ENCODE data around the gene ATXN2L.

ATXN2L gene

DNA sequence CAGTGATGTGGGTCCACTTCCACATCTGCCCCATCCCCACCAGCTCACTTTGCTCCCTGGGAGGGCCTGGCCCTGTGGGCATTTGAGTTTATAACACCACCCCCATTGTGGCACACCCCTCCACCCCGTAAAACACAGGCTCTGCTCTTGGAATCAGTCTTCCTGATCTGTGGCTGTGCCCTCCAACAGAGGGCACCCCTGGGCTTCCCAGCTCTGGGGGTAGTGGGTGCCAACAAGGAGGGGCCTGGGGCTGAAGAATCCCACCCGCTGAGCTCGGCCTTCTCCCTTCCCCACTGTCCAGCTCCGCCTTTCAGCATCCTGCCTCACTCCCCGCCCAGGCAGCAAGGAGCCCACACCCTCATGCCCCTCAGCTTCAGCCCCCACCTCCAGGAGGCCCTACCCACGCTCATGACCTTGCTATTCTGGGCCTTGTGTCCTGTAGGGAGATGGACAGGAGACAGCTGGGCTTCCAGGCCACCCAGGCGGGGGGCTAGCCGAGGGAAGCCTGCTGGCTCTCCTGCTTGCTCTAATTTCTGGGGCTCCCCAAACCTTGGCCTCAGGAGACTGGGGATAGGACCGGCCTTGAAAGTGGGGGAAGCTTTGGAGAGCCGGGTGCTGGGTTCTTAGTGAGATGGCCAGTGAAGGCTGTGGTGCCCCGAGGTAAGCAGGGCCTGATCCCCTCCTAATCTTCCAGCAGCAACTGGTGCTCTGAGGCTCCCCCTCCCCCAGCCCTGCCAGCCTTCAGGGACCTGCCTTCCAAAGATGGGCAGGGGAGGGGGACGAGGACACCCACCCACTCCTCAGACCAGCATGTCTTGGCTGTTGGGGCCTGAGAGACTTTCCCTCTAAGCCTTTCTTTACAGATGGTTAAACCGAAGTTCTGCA, 52.6 kb downstream of the ATXN2L start:
- DNase-seq (ENCODE audit: low read depth), result no peak
- H3K4me3 ChIP-seq (ENCODE audit: low read length), result no peak overlapping the region
- TF ChIP-seq, protein P1, sequence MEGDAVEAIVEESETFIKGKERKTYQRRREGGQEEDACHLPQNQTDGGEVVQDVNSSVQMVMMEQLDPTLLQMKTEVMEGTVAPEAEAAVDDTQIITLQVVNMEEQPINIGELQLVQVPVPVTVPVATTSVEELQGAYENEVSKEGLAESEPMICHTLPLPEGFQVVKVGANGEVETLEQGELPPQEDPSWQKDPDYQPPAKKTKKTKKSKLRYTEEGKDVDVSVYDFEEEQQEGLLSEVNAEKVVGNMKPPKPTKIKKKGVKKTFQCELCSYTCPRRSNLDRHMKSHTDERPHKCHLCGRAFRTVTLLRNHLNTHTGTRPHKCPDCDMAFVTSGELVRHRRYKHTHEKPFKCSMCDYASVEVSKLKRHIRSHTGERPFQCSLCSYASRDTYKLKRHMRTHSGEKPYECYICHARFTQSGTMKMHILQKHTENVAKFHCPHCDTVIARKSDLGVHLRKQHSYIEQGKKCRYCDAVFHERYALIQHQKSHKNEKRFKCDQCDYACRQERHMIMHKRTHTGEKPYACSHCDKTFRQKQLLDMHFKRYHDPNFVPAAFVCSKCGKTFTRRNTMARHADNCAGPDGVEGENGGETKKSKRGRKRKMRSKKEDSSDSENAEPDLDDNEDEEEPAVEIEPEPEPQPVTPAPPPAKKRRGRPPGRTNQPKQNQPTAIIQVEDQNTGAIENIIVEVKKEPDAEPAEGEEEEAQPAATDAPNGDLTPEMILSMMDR (conservative IDR thresholded peaks at IDR 0.05; ENCODE audit: low read depth, low read length), result peak; percentile 10

DNA sequence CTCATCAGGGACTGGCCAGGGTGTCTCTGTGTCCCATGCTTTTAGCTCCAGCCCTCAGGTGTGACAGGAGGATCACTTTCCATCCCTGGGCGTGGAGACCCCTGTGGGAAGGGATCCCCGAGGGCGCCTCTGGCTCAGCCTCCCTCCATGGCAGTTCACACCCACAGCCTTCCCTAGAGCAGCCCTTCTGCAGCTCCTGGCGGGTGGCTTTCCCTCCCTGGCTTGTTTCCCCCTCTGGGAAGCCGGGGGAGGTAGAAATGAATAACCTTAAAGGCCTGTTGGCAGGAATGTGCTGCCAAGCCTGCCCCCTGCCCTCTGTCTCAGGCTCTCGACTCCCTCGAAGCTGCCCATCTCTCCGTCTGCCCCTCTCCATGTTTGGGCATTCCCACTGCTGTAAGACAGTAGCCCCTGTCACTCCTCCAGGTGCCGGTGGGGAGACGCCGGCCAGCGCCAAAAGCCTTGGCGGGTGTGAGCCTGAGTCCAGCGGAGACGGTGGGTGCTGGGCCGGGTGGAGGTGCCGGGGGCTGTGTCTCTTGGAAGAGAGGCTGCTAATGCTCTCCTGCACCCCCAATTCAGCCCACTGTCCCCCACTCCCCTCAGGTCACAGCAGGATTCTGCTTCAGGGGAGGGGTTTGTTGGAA, 53.3 kb downstream of the ATXN2L start:
- H3K4me3 ChIP-seq (ENCODE audit: low read length), result no peak overlapping the region
- DNase-seq (ENCODE audit: low read depth), result no peak

DNA sequence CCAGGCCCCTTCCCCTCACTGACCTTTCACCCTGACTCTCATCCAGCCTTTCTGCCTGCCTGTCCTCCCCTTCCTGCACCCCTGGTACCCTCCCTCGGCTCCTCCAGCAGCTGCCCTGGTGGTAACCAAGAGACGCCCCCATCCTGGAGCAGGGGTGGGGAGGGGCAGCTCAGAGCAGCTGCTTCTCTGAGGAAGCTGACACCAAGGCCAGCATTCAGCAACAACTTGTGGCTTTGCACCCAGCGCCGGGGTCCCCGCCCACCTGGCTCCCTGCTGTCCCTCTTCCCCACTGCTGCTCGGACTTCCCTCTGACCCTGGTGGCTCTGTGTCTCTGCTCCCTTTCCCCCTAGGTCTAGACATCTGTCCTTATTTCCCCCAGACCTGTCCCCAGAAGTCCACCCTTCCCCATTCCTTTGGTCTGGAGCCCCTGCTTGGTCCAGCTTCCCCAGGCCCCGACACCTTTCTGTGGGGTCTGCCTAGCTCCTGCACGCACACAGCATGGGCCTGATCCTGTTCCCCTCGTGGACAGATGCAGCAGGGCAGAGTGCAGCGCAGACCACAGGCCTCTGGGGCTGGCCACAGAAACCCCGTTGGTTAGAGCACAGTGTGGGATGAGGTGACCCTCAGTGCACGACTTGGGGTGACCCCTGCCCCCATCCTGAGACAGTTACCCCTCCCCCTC, 54.3 kb downstream of the ATXN2L start:
- no peak for DNase-seq (ENCODE audit: low read depth)
- no peak overlapping the region for H3K4me3 ChIP-seq (ENCODE audit: low read length)
- TF ChIP-seq, protein P1 (conservative IDR thresholded peaks at IDR 0.05; ENCODE audit: low read depth, low read length), result no peak

More for the DNA sequence above, 53.3 kb downstream of the ATXN2L start:
- TF ChIP-seq, protein P1 (conservative IDR thresholded peaks at IDR 0.05; ENCODE audit: low read depth, low read length), result no peak

DNA sequence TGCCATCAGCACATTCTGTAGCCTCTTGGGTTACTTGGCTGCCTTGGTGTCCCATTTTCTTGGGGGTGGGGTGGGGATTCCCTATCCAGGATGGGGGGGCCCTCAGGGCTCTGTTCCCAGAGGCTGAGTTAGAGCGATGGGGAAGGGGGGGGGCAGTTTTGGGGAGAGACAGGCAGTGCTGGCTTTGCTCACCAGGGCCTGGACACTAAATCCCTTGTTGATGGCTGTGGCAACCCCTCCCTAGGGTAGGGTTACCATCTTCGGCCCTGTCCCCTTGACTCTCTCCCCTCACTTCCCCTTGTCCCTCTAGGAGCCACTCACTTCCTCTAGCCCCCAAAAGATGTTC, 54.8 kb downstream of the ATXN2L start:
- no peak overlapping the region for H3K4me3 ChIP-seq (ENCODE audit: low read length)
- no peak for DNase-seq (ENCODE audit: low read depth)
- TF ChIP-seq, protein P1 (conservative IDR thresholded peaks at IDR 0.05; ENCODE audit: low read depth, low read length), result no peak

DNA sequence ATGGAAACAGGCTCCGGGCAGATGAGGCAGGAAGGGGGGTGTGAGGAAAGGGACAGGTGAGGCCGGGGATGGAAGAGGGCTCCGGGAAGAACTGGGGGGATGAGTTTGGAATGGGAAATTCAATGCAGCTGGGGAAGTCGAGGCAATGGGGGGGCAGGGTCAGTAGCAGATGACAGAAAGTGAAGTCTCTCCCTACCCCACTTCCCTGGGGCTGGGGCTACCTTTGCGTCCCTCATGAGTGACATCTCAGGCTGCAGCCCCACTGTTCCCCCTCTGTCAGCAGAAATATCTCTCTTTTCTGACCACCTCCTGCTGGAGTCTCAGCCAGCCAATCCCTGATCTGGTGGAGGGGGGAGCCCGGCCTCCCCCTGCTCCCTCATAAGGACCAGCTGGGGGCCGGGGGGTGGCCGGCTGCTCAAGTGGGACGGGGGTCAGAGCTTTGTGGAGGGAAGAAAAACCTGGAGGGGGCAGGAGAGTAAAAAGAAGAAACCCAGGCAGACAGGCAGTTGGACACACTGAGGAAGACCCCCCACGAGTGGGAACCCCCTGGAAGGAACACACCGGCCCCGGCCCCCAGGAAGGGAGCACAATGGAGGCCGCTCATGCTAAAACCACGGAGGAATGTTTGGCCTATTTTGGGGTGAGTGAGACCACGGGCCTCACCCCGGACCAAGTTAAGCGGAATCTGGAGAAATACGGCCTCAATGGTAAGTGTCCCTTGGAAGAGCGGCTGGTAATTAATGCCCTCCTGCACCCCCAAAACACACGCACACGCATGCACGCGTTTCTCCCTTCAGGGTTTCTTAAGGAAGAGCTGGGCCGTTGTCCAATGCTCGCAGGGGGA, 55.5 kb downstream of the ATXN2L start, which contains the start of gene ATP2A1:
Gene ATP2A1 (plus strand): TSS at position 406 of the 844 bp plus-strand sequence. CDS start 184 bp downstream, at position 590.
- H3K4me3 ChIP-seq (ENCODE audit: low read length), result peak within 1 kb of the TSS; percentile 68
- TF ChIP-seq, protein P1 (conservative IDR thresholded peaks at IDR 0.05; ENCODE audit: low read depth, low read length), result no peak

DNA sequence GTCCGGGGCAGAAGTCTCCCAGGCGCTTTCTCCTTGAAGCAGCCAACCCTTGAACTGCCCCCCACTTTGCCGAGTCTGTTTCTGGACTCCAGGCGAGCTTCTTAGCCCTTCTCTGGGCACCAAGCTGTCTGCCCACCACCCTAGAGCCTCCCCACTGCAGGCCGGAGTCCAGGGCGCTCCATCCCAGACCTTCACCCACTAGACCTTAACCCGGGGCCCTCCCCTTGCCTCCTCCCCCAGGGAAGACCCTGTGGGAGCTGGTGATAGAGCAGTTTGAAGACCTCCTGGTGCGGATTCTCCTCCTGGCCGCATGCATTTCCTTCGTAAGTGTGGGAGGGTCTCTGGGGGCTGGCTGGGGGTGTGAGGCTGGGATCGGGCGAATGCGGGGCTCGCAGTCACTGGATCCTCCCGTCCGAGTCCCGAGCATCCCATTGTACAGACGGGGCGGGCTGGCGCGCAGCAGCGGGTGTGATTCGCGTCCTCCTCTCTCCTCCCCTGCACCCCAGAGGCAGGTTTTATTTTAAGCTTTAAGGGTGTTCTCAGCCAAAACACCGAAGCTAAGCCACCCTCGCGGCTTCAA, 56.6 kb downstream of the ATXN2L start:
- TF ChIP-seq, protein P1 (conservative IDR thresholded peaks at IDR 0.05; ENCODE audit: low read depth, low read length), result no peak

More for the DNA sequence above, 55.5 kb downstream of the ATXN2L start, which contains the start of gene ATP2A1:
- DNase-seq (ENCODE audit: low read depth), result no peak

More for the DNA sequence above, 56.6 kb downstream of the ATXN2L start:
- DNase-seq (ENCODE audit: low read depth), result no peak
- peak overlapping the region; percentile 68 for H3K4me3 ChIP-seq (ENCODE audit: low read length)
